Psoas muscle (tissue), 8 donors: ENCODE results near the gene PHETA1. TPM values are rescaled to one million over a fixed set of nuclear protein-coding genes. Genes with fewer than 3 reads are reported as not detected.

Experiments
- ATAC-seq, 4 donors: fragments of 200-7000 bp; cut with Tn5 transposase; one replicate each; pipeline ENCODE4 v1.9.1; 2020; ENCODE audit warnings: moderate library complexity in 3 of 4, mild to moderate bottlenecking in 2 of 4
- DNase-seq, 2 donors: peaks; one replicate each; pipeline ENCODE4 v3.0.0-alpha.2; 2020
- H3K27ac ChIP-seq: fragments of 200-600 bp; one replicate; pipeline ENCODE4 v1.8.0; 2022
- H3K27me3 ChIP-seq, 3 donors: fragments of 200-600 bp in 1 of 3; one replicate each; pipeline versions ENCODE4 v1.6.1 to v1.8.0; 2013 to 2022; ENCODE audit warnings: low read length in 2 of 3, mild to moderate bottlenecking in 2 of 3, moderate library complexity in 1 of 3; ENCODE audit not compliant: insufficient read depth in 3 of 3
- H3K36me3 ChIP-seq, 2 donors: fragments of 200-600 bp in 1 of 2; one replicate each; pipeline versions ENCODE4 v1.6.1 to v1.8.0; 2013 to 2022; ENCODE audit warnings: low read depth in 1 of 2, mild to moderate bottlenecking in 1 of 2, moderate library complexity in 1 of 2; ENCODE audit not compliant: insufficient read depth in 1 of 2
- H3K4me1 ChIP-seq: fragments of 200-600 bp; one replicate; pipeline ENCODE4 v1.8.0; 2022
- H3K4me3 ChIP-seq: fragments of 200-600 bp; one replicate; pipeline ENCODE4 v1.8.0; 2022; ENCODE audit warnings: mild to moderate bottlenecking
- H3K9me3 ChIP-seq: fragments of 200-600 bp; one replicate; pipeline ENCODE4 v1.8.0; 2022
- WGBS, 3 donors: extraction: QIAGEN DNeasy Blood & Tissue Kit; methylation state at CpG; one replicate each; pipeline versions ENCODE4 v1.1.6 to v1.1.7; 2013; 5-methylcytosine and 5-hydroxymethylcytosine counted together
- intact Hi-C, 2 donors: fragments of 100-400 bp; cut with DNase I; formaldehyde crosslinking; loops; one replicate each; pipeline versions ENCODE4 v1.11.0 to v1.14.2; 2022
- polyA plus RNA-seq, 3 donors: library from polyadenylated mRNA; stranded (reverse); fragments of 200-250 nt; gene quantifications; one replicate each; pipeline ENCODE4 v1.2.3, GENCODE V29; 2013
- total RNA-seq, 4 donors: library from RNA; stranded (reverse); fragmentation: NEBNext Ultra II Directional in 2 of 4; extraction: Animal tissue kit (Norgen Biotek cat#: 25700) in 2 of 4; gene quantifications; one replicate each; pipeline versions ENCODE4 v1.2.1 to v1.2.4, GENCODE V29; 2021 to 2023
- TF ChIP-seq, protein P1 (sequence below): fragments of 200-600 bp; IDR thresholded peaks from one replicate; pipeline ENCODE4 v1.8.0; 2022; ENCODE audit warnings: antibody characterized with exemption
- donor health status: healthy with polysubstance abuse.
- donor health status: DM: no; HTN: no; CAD: no; lungs with moderate emphysema.
- donor health status: Bipolar disorder and iron deficiency.
- donor health status: healthy.
- donor health status: DM: yes; HTN: yes; CAD: no.
- donor health status: DM: no; HTN: no; CAD: no.
- donor health status: DM: no; HTN: no; CAD: no.
- donor health status: DM: yes; HTN: yes; CAD: no.

The PHETA1 gene
- total and polyA plus RNA-seq, 7 donors = 5.3 to 19.9 (median 7.0) TPM

GRCh38 chr12:111395336-111396187 lies 26.7 kb upstream of the PHETA1 start:
- intact Hi-C loops = loop anchor here (2.0 to 10.0 kb wide), 4 partner anchors 55 to 279 kb away; no protein-coding TSS in a partner anchor
- TF ChIP-seq, protein P1, sequence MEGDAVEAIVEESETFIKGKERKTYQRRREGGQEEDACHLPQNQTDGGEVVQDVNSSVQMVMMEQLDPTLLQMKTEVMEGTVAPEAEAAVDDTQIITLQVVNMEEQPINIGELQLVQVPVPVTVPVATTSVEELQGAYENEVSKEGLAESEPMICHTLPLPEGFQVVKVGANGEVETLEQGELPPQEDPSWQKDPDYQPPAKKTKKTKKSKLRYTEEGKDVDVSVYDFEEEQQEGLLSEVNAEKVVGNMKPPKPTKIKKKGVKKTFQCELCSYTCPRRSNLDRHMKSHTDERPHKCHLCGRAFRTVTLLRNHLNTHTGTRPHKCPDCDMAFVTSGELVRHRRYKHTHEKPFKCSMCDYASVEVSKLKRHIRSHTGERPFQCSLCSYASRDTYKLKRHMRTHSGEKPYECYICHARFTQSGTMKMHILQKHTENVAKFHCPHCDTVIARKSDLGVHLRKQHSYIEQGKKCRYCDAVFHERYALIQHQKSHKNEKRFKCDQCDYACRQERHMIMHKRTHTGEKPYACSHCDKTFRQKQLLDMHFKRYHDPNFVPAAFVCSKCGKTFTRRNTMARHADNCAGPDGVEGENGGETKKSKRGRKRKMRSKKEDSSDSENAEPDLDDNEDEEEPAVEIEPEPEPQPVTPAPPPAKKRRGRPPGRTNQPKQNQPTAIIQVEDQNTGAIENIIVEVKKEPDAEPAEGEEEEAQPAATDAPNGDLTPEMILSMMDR = no peak
- Histone ChIP-seq H3K9me3 (no peaks in the 10 kb centered on the region), H3K4me3 (no peak overlapping the region), H3K27ac (no peak overlapping the region), H3K4me1 (peaks cover 6% of the 10 kb centered on the region), H3K36me3 (no peaks in the 10 kb centered on the region), H3K27me3 (no peaks in the 10 kb centered on the region)
- no peak for ATAC-seq
- DNase-seq = no peak
- WGBS, 3 donors = 85 to 86% (median 85%) methylated on average over 8 of the region's 8 CpGs

- no peak overlapping the region for H3K27ac ChIP-seq
- no peaks in the 10 kb centered on the region for H3K27me3 ChIP-seq
- DNase-seq (no peak), ATAC-seq (no peak)
- H3K9me3 ChIP-seq = no peaks in the 10 kb centered on the region
- no peaks in the 10 kb centered on the region for H3K36me3 ChIP-seq
- H3K4me1 ChIP-seq = peaks cover 6% of the 10 kb centered on the region
- 78 to 85% (median 83%) methylated on average over 7 to 8 of the region's 8 CpGs for WGBS, 3 donors
- TF ChIP-seq, protein P1 = no peak
- intact Hi-C loops = loop anchor here (10.0 kb wide), 2 partner anchors 130 to 280 kb away; no protein-coding TSS in a partner anchor
- H3K4me3 ChIP-seq = no peak overlapping the region
Observed at GRCh38 chr12:111394480-111394879, 25.6 kb upstream of the PHETA1 start.

- Histone ChIP-seq H3K4me1 (peaks cover 6% of the 10 kb centered on the region), H3K4me3 (no peak overlapping the region), H3K36me3 (no peaks in the 10 kb centered on the region), H3K27me3 (no peaks in the 10 kb centered on the region), H3K27ac (no peak overlapping the region), H3K9me3 (no peaks in the 10 kb centered on the region)
- intact Hi-C loops = loop anchor here (10.0 kb wide), 2 partner anchors 131 to 281 kb away; no protein-coding TSS in a partner anchor
- TF ChIP-seq, protein P1 = no peak
- no peak for ATAC-seq
- WGBS, 3 donors = 73 to 86% (median 80%) methylated on average over 8 of the region's 8 CpGs
- peak; percentile 44 to 64 for DNase-seq
Observed at GRCh38 chr12:111393700-111394300, 24.9 kb upstream of the PHETA1 start.

- TF ChIP-seq, protein P1 = no peak
- H3K27me3 ChIP-seq = no peaks in the 10 kb centered on the region
- no peaks in the 10 kb centered on the region for H3K4me1 ChIP-seq
- H3K36me3 ChIP-seq = no peaks in the 10 kb centered on the region
- no peaks in the 10 kb centered on the region for H3K9me3 ChIP-seq
- ATAC-seq (no peak), DNase-seq (no peak)
- H3K27ac ChIP-seq = no peak overlapping the region
- 82 to 85% (median 82%) methylated on average over 9 of the region's 9 CpGs for WGBS, 3 donors
- intact Hi-C loops = loop anchor here (10.0 kb wide), 2 partner anchors 134 to 284 kb away; no protein-coding TSS in a partner anchor
- H3K4me3 ChIP-seq = no peak overlapping the region
Observed at GRCh38 chr12:111390910-111391309, 22.0 kb upstream of the PHETA1 start.
